ENCODE measurements around the gene EIF4G3. TPM values are rescaled to one million over a fixed set of nuclear protein-coding genes. Genes with fewer than 3 reads are reported as not detected.

The EIF4G3 gene
- polyA plus RNA-seq, 1 donor (not counting 4 experiments of a cell fraction or from before 2014, with no cell fraction given), result 44.6 TPM

GRCh38 chr1:20928146-20928545, 248.6 kb downstream of the EIF4G3 start:
- Histone ChIP-seq H3K9me3 (ENCODE audit: control insufficient read depth, low read depth, low read length) (no peaks in the 10 kb centered on the region), H4K20me1 (ENCODE audit: control insufficient read depth, extremely low read depth, insufficient read depth, low read length) (no peaks in the 10 kb centered on the region), H3K79me2 (ENCODE audit: control insufficient read depth, insufficient read depth, low read length) (no peaks in the 10 kb centered on the region), H3K27ac (ENCODE audit: control insufficient read depth, insufficient read depth, low read length) (no peak overlapping the region), H3K4me1 (ENCODE audit: control insufficient read depth, extremely low read depth, insufficient read depth, low read length) (no peaks in the 10 kb centered on the region), H3K4me2 (ENCODE audit: control insufficient read depth, extremely low read depth, insufficient read depth, low read depth, low read length) (no peak overlapping the region), H2AFZ (ENCODE audit: control insufficient read depth, low read length) (no peak overlapping the region), H3K4me3 (ENCODE audit: control insufficient read depth in 2 of 3, extremely low read depth in 1 of 3, insufficient read depth in 2 of 3, low read depth in 1 of 3, low read length in 3 of 3) (no peak overlapping the region), H3K36me3 (ENCODE audit: control insufficient read depth in 2 of 2, extremely low read depth in 1 of 2, insufficient read depth in 2 of 2, low read length in 2 of 2) (peaks cover 0 to 7% of the 10 kb centered on the region in 2 experiments), H3K9ac (ENCODE audit: control insufficient read depth, extremely low read depth, insufficient read depth, low read length) (no peak overlapping the region), H3K9me1 (ENCODE audit: control insufficient read depth, extremely low read depth, insufficient read depth, low read length) (no peaks in the 10 kb centered on the region), H3K27me3 (ENCODE audit: control insufficient read depth, extremely low read depth, insufficient read depth, low read length) (no peaks in the 10 kb centered on the region)
- FAIRE-seq (no peak), DNase-seq (ENCODE audit: low read depth, low spot score) (no peak)
- TF ChIP-seq EZH2 (IDR thresholded peaks at IDR 0.05; ENCODE audit: low read length), result no peak
- TF ChIP-seq, protein P1, sequence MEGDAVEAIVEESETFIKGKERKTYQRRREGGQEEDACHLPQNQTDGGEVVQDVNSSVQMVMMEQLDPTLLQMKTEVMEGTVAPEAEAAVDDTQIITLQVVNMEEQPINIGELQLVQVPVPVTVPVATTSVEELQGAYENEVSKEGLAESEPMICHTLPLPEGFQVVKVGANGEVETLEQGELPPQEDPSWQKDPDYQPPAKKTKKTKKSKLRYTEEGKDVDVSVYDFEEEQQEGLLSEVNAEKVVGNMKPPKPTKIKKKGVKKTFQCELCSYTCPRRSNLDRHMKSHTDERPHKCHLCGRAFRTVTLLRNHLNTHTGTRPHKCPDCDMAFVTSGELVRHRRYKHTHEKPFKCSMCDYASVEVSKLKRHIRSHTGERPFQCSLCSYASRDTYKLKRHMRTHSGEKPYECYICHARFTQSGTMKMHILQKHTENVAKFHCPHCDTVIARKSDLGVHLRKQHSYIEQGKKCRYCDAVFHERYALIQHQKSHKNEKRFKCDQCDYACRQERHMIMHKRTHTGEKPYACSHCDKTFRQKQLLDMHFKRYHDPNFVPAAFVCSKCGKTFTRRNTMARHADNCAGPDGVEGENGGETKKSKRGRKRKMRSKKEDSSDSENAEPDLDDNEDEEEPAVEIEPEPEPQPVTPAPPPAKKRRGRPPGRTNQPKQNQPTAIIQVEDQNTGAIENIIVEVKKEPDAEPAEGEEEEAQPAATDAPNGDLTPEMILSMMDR (optimal IDR thresholded peaks at IDR 0.05 in 1 of 3, IDR thresholded peaks at IDR 0.05 in 1 of 3, conservative IDR thresholded peaks at IDR 0.05 in 1 of 3; ENCODE audit: extremely low read depth in 1 of 3, insufficient read depth in 2 of 3, low read length in 3 of 3), result no peak
- dilution Hi-C loops (cut with MboI; ENCODE audit: extremely low pct_ligation_motif_present, low sequenced_read_pairs), result no loop called here

DNA sequence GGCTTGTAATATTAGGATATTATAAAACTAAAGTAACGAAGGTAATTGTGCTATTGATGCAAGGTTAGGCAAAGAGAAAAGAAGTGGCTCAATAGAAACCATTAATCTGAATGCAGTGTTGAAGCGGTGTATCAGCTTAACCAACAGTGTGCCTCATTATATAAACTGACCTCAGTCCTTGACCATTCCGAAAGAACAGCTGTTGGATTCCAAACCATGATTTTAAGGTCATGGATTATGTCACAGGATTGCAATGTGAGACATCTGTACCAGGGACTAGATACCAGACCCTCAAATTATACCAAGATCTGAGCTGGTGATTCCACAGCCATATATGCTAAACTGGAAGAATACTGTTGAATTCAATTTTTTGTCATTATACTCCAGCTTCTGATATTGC, 255.4 kb downstream of the EIF4G3 start:
- Histone ChIP-seq H3K4me2 (ENCODE audit: control insufficient read depth, extremely low read depth, insufficient read depth, low read depth, low read length) (no peak overlapping the region), H3K79me2 (ENCODE audit: control insufficient read depth, insufficient read depth, low read length) (no peaks in the 10 kb centered on the region), H2AFZ (ENCODE audit: control insufficient read depth, low read length) (no peak overlapping the region), H3K9me1 (ENCODE audit: control insufficient read depth, extremely low read depth, insufficient read depth, low read length) (no peaks in the 10 kb centered on the region), H3K9ac (ENCODE audit: control insufficient read depth, extremely low read depth, insufficient read depth, low read length) (no peak overlapping the region), H3K9me3 (ENCODE audit: control insufficient read depth, low read depth, low read length) (no peaks in the 10 kb centered on the region), H3K4me3 (ENCODE audit: control insufficient read depth in 2 of 3, extremely low read depth in 1 of 3, insufficient read depth in 2 of 3, low read depth in 1 of 3, low read length in 3 of 3) (no peak overlapping the region), H3K36me3 (ENCODE audit: control insufficient read depth in 2 of 2, extremely low read depth in 1 of 2, insufficient read depth in 2 of 2, low read length in 2 of 2) (peaks cover 0 to 3% of the 10 kb centered on the region in 2 experiments), H3K27me3 (ENCODE audit: control insufficient read depth, extremely low read depth, insufficient read depth, low read length) (no peaks in the 10 kb centered on the region), H3K27ac (ENCODE audit: control insufficient read depth, insufficient read depth, low read length) (no peak overlapping the region), H3K4me1 (ENCODE audit: control insufficient read depth, extremely low read depth, insufficient read depth, low read length) (no peaks in the 10 kb centered on the region), H4K20me1 (ENCODE audit: control insufficient read depth, extremely low read depth, insufficient read depth, low read length) (no peaks in the 10 kb centered on the region)
- FAIRE-seq, result no peak
- dilution Hi-C loops (cut with MboI; ENCODE audit: extremely low pct_ligation_motif_present, low sequenced_read_pairs), result no loop called here
- TF ChIP-seq, protein P1 (optimal IDR thresholded peaks at IDR 0.05 in 1 of 3, IDR thresholded peaks at IDR 0.05 in 1 of 3, conservative IDR thresholded peaks at IDR 0.05 in 1 of 3; ENCODE audit: extremely low read depth in 1 of 3, insufficient read depth in 2 of 3, low read length in 3 of 3), result no peak
- no peak for DNase-seq (ENCODE audit: low read depth, low spot score)
